Kidney glomerular epithelial cell (primary cell): Measurements from ENCODE around the gene MED15.
"Not testable (repeated sequence)": the region's sequence is repeated elsewhere in the genome, so short reads cannot be mapped to it uniquely, and the experiment has no call there.

Source experiments
- DNase-seq: peaks from one replicate; lab custom pipeline; 2025; lab: John Stamatoyannopoulos, UW

The MED15 gene

GRCh38 chr22:20602609-20603164 lies 95.3 kb downstream of the MED15 start:
- DNase-seq, result no peak

DNA sequence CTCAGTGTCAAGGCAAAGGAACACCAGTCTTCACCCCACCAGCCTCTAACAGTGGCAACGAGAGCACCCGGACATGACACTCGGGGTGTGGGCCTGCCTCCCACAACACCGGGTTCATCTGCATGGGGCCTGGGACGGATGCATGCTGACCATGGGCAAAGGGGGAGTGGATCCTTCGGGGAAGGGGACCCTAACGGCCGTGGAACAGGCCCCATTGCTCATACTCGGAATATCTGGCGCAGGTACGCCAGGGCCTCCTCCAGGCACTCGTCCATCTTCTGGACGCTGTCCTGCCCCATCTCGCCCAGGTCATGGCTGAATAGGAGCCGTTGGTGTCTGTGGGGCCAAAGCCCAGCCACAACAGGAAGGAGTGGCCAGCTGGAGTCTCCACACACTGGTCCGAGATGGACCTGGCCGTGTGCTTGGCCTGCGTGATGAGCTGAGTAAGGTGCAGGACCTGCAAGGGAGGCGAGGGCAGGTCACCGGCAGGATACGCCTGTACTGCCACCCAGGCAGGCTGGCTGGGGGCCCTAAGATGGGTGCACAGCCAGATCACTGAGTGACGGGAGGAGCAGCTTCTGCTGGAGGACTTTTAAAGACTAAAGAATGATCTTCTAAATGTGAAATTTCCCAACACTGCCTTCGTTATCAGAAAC lies 96.8 kb downstream of the MED15 start:
- no peak for DNase-seq

DNA sequence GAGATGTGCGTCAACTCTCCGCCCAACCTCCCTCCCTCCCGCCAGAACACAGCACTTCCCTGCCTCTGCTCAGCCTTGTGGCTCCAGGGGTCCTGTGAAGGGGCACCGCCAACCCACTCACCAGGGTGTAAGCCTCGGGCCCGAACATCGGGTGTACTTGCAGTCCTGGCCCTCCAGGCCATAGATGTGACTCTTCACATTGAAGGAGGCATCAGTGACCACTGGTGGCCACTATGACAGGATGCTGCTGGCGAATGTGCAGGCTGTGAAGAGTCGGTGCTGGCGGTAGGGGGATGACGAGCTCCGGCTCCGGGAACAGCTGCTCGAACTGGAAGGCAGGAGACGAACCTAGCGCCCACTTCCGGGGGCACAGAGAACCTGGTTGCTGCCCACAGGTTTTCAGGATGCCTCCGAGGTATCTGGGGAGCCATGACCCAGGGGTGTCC lies 97.4 kb downstream of the MED15 start:
- no peak for DNase-seq

DNA sequence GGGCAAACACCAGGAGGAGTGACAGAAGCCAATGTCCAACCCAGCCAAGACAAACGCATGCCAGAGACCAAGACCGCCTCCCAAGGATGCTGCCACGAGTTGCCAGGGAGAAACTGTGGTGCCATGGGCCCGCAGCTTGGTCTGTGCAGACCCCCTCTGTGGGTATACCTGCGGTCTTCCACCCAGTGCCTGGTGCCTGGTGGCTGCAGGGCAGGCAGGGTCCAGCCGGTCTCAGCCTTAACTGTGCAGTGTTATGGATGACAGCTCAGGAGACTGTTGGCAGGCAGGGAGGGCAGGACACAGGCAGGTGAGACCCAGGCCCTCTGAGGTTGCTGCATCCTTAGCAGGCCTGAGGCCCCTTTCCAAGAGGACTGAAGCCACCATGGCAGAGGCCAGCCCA lies 97.9 kb downstream of the MED15 start:
- DNase-seq, result no peak

DNA sequence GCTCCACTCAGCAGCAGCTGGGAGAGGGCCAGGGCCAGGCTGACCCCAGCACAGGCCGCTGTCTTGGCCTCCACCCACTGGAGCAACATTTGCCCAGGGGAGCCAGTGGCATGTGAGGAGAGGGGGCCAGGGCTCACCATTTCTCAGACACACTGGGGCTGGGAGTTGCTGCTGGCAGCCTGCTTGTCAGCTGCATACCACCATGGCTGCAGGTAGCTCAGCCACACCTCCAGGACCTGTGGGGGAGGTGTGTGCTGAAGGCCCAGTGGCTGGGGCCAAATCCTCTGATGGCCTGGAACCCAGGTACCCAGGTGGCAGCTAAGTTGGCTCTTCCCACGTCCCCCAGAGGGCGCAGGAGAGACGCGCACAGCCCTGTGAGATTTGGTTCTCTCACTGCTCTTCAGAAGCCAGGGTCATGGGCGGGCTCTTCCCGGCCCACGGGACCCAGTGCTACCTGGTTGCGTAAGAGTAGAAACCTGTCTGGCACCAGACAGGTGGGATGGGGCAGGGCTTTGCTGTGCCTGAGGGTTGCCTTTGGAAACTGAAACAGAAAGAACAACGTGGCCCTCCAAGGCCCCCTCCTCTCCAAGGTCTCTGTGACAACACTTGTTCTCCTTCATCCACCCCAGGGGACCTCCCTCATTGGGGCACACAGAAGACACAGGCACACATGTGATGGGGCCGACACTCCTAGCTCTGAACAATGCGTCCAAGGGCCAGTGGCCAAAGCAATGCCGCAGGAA lies 98.8 kb downstream of the MED15 start:
- peak; percentile 18 for DNase-seq

GRCh38 chr22:20606784-20607128 lies 99.3 kb downstream of the MED15 start:
- DNase-seq, result no peak

GRCh38 chr22:20607157-20607907 lies 99.9 kb downstream of the MED15 start:
- DNase-seq, result no peak

DNA sequence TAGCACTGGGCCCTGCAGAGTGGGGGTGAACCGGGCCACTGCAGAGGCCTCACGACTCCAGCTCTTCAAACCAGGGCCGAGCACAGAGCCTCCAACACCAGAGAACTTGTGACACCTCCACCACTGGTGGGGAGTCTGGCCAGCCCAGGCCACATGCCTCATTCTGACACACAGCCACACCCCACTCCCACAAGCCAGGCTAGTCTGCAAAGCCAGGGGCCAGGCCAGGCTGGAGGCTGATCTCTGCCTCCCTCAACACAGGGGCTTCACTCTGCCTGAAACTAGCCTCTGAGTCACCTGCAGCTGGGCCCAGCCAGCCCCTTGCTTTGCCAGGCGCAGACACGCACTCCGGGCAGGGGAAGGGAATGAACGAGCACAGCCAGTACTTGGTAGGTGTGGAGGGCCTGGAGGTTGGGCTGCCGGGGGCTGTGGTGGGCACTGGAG lies 102.9 kb downstream of the MED15 start:
- DNase-seq, result no peak

- no peak for DNase-seq
Observed at GRCh38 chr22:20610757-20611156, 103.3 kb downstream of the MED15 start.

DNA sequence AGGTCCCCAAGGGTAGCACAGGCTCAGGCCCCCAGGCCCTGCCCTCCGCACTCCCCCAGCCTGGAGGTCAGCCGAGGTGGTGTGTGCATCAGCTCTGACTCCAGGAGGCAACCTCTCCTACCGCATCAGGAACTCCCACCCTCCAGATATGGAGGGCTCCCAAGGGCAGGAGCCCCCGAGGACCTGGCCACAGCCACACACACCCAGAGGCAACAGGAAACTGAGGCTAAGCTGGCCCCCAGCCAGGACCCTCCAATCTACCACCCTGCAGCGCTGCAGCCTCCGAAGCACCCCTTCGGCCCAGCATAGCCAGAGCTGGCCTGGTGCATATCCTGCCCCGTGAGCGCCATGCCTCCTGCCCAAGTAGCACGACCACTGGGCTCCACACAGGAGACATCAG lies 104.0 kb downstream of the MED15 start:
- no peak for DNase-seq

GRCh38 chr22:20613301-20613700 lies 105.9 kb downstream of the MED15 start:
- DNase-seq, result no peak

GRCh38 chr22:20615021-20615420 lies 107.6 kb downstream of the MED15 start:
- no peak for DNase-seq

GRCh38 chr22:20615533-20616450 lies 108.4 kb downstream of the MED15 start:
- no peak for DNase-seq

GRCh38 chr22:20616451-20617043 lies 109.1 kb downstream of the MED15 start:
- DNase-seq, result no peak

GRCh38 chr22:20618488-20618887 lies 111.1 kb downstream of the MED15 start:
- no peak for DNase-seq

GRCh38 chr22:20619045-20619892 lies 111.9 kb downstream of the MED15 start:
- no peak for DNase-seq

GRCh38 chr22:20619893-20620194 lies 112.4 kb downstream of the MED15 start:
- not testable (repeated sequence) for DNase-seq

GRCh38 chr22:20621162-20621561 lies 113.8 kb downstream of the MED15 start:
- no peak for DNase-seq

DNA sequence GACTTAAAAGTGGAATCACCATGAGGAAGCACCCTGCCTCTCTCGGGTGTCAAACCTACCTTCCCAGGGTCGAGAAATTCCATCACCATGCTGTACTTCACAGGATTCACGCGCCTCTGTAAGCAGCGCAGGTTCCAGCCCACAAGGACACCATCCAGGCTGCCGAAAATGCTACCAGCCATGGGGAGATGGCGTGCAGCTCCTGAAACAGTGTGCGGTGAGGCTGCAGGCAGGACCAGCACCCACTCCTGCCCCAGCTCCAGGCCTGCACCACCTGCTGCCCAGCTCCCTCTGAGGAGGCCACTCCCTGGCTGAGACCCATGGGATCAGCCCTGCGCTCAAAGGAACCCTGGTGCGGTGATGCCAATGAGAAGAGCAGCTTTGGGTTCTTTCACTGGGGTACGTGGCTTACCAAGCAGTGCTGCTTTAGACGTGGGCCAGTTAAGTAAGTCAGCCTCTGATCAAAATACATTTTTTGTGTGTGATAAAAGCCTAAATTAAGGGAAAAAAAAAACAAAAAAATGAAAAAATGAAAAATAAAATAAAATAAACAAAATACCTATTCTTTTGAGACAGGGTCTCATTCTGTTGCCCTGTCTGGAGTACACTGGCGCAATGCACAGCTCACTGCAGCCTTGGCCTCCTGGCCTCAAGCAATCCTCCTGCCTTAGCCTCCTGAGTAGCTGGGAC lies 115.4 kb downstream of the MED15 start:
- DNase-seq, result no peak

GRCh38 chr22:20624161-20624616 lies 116.8 kb downstream of the MED15 start:
- DNase-seq, result no peak
